ENCODE measurements around the gene DTWD2. TPM values are rescaled to one million over a fixed set of nuclear protein-coding genes. Genes with fewer than 3 reads are reported as not detected.

DTWD2 gene
- total and polyA plus RNA-seq, 2 of the 4 experiments (the other 2 are of a cell fraction), result 1.2 to 1.8 TPM

DNA sequence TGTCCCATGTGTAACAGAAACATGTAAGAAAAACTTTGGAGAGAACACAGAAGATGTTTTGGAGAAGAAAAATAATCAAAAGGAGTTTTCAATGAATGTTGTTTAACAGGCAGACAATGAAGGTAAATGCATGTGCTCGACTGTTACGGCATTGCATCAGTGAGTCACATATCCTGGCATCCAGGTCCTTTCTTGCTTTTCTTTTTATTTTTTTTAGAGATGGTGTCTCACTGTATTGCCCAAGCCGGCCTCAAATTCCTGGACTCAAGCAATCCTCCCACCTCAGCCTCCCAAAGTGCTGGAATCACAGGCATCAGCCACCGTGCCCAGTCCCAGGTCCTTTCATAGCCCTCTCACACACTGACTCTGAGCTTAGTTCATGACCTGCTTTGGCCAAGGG is 181.8 kb downstream of the DTWD2 start:
- H3K4ac ChIP-seq (ENCODE audit: low read depth, low read length), result no peak overlapping the region
- H4K91ac ChIP-seq (ENCODE audit: insufficient read depth, low read depth, low read length), result no peak overlapping the region
- no peaks in the 10 kb centered on the region for H3K9me3 ChIP-seq (ENCODE audit: control insufficient read depth, insufficient read depth, low read length)
- no peaks in the 10 kb centered on the region for H3K79me1 ChIP-seq (ENCODE audit: low read depth in 1 of 2, low read length in 2 of 2)
- ChIA-PET CTCF (no interaction called here), POLR2A (ENCODE audit: unreplicated experiment) (no interaction called here)
- no CpG with 5 or more reads among the region's 4 CpGs for WGBS, 2 experiments (ENCODE audit: extremely low coverage in 2 of 2, insufficient read length in 1 of 2)
- ATAC-seq (ENCODE audit: low read depth) (no peak), DNase-seq (no peak)
- no peaks in the 10 kb centered on the region for H3K4me1 ChIP-seq (ENCODE audit: control insufficient read depth, insufficient read depth, low read length)
- H3K4me2 ChIP-seq (ENCODE audit: low read depth, low read length), result no peak overlapping the region
- no peak overlapping the region for H3K56ac ChIP-seq (ENCODE audit: extremely low read depth, insufficient read depth, low read length)
- no peak overlapping the region for H3K9ac ChIP-seq (ENCODE audit: low read depth, low read length)
- H3K9me1 ChIP-seq (ENCODE audit: insufficient read depth, low read length), result no peaks in the 10 kb centered on the region
- H3K27me3 ChIP-seq (ENCODE audit: control insufficient read depth, insufficient read depth, low read length), result no peaks in the 10 kb centered on the region
- no peak overlapping the region for H2BK5ac ChIP-seq (ENCODE audit: low read depth, low read length, poor library complexity, severe bottlenecking)
- no peak overlapping the region for H4K8ac ChIP-seq (ENCODE audit: low read depth in 2 of 2, low read length in 2 of 2)
- TF ChIP-seq NFE2L2 (IDR thresholded peaks at IDR 0.05; ENCODE audit: low read depth, low read length), result no peak
- TF ChIP-seq RAD21 (IDR thresholded peaks at IDR 0.05; ENCODE audit: low read length), result no peak
- no peak for TF ChIP-seq MAZ (IDR thresholded peaks at IDR 0.05; ENCODE audit: borderline replicate concordance, low read depth, low read length)
- TF ChIP-seq CHD1 (IDR thresholded peaks at IDR 0.05; ENCODE audit: low read depth, low read length), result no peak
- no peak for TF ChIP-seq CEBPB (IDR thresholded peaks at IDR 0.05; ENCODE audit: low read depth, low read length)
- TF ChIP-seq RFX5 (IDR thresholded peaks at IDR 0.05; ENCODE audit: low read depth, low read length), result no peak
- TF ChIP-seq MXI1 (IDR thresholded peaks at IDR 0.05; ENCODE audit: borderline replicate concordance, low read depth, low read length), result no peak
- TF ChIP-seq, protein P1, sequence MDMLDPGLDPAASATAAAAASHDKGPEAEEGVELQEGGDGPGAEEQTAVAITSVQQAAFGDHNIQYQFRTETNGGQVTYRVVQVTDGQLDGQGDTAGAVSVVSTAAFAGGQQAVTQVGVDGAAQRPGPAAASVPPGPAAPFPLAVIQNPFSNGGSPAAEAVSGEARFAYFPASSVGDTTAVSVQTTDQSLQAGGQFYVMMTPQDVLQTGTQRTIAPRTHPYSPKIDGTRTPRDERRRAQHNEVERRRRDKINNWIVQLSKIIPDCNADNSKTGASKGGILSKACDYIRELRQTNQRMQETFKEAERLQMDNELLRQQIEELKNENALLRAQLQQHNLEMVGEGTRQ (IDR thresholded peaks at IDR 0.05; ENCODE audit: low read depth, low read length), result no peak
- TF ChIP-seq, protein P2, sequence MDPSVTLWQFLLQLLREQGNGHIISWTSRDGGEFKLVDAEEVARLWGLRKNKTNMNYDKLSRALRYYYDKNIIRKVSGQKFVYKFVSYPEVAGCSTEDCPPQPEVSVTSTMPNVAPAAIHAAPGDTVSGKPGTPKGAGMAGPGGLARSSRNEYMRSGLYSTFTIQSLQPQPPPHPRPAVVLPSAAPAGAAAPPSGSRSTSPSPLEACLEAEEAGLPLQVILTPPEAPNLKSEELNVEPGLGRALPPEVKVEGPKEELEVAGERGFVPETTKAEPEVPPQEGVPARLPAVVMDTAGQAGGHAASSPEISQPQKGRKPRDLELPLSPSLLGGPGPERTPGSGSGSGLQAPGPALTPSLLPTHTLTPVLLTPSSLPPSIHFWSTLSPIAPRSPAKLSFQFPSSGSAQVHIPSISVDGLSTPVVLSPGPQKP (IDR thresholded peaks at IDR 0.05; ENCODE audit: borderline replicate concordance, low read depth, low read length), result no peak
- no peak for TF ChIP-seq FOS (IDR thresholded peaks at IDR 0.05; ENCODE audit: low read depth, low read length)
- TF ChIP-seq SMC3 (IDR thresholded peaks at IDR 0.05; ENCODE audit: low read depth, low read length), result no peak
- no peak for TF ChIP-seq MAFK (IDR thresholded peaks at IDR 0.05; ENCODE audit: low read depth, low read length)
- no peak for TF ChIP-seq POLR2A (IDR thresholded peaks at IDR 0.05; ENCODE audit: low read depth, low read length)
- TF ChIP-seq BHLHE40 (IDR thresholded peaks at IDR 0.05; ENCODE audit: low read depth, low read length), result no peak
- TF ChIP-seq RCOR1 (IDR thresholded peaks at IDR 0.05; ENCODE audit: insufficient replicate concordance, low read length), result no peak
- TF ChIP-seq, protein P3, sequence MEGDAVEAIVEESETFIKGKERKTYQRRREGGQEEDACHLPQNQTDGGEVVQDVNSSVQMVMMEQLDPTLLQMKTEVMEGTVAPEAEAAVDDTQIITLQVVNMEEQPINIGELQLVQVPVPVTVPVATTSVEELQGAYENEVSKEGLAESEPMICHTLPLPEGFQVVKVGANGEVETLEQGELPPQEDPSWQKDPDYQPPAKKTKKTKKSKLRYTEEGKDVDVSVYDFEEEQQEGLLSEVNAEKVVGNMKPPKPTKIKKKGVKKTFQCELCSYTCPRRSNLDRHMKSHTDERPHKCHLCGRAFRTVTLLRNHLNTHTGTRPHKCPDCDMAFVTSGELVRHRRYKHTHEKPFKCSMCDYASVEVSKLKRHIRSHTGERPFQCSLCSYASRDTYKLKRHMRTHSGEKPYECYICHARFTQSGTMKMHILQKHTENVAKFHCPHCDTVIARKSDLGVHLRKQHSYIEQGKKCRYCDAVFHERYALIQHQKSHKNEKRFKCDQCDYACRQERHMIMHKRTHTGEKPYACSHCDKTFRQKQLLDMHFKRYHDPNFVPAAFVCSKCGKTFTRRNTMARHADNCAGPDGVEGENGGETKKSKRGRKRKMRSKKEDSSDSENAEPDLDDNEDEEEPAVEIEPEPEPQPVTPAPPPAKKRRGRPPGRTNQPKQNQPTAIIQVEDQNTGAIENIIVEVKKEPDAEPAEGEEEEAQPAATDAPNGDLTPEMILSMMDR (conservative IDR thresholded peaks at IDR 0.05; ENCODE audit: low read depth, low read length), result no peak
- no peak overlapping the region for H2AK9ac ChIP-seq (replicated peaks; ENCODE audit: low read depth, low read length, poor library complexity)
- H3K23ac ChIP-seq (ENCODE audit: low read depth, low read length), result no peak overlapping the region
- no peak overlapping the region for H4K5ac ChIP-seq (ENCODE audit: low read depth, low read length)
- H3K4me3 ChIP-seq (ENCODE audit: insufficient read depth, low read depth, low read length), result no peak overlapping the region
- H3K18ac ChIP-seq (ENCODE audit: low read depth, low read length), result no peak overlapping the region
- H4K20me1 ChIP-seq (ENCODE audit: insufficient read depth, low read length), result no peaks in the 10 kb centered on the region
- H3K36me3 ChIP-seq (ENCODE audit: control insufficient read depth, insufficient read depth, low read length), result no peaks in the 10 kb centered on the region
- H3K27ac ChIP-seq (ENCODE audit: insufficient read depth, low read length), result no peak overlapping the region
- no peak overlapping the region for H3K14ac ChIP-seq (replicated peaks; ENCODE audit: low read depth, low read length)
- H2AK5ac ChIP-seq (ENCODE audit: low read depth, low read length), result no peak overlapping the region
- in situ Hi-C loops (cut with MboI; ENCODE audit: low sequenced_read_pairs), result no loop called here
- no peak overlapping the region for H2BK15ac ChIP-seq (ENCODE audit: low read depth, low read length)
- BruUV-seq (replicated peaks), result no TSS peak
- dilution Hi-C loops (cut with HindIII; ENCODE audit: low sequenced_read_pairs, unreplicated experiment), result no loop called here
- H2AFZ ChIP-seq (replicated peaks; ENCODE audit: low read length, poor library complexity), result no peak overlapping the region
- H2BK120ac ChIP-seq (ENCODE audit: low read depth, low read length), result no peak overlapping the region
- H2BK20ac ChIP-seq (ENCODE audit: low read depth, low read length), result no peak overlapping the region
- intact Hi-C loops (cut with micrococcal nuclease), result no loop called here
